Omental fat pad (tissue), 4 donors: ENCODE measurements around the gene IGF2BP2. TPM values are rescaled to one million over a fixed set of nuclear protein-coding genes. Genes with fewer than 3 reads are reported as not detected.
"Not testable (repeated sequence)": the region's sequence is repeated elsewhere in the genome, so short reads cannot be mapped to it uniquely, and the experiment has no call there.

Experiments used
- ATAC-seq: fragments of 150-250 bp; one replicate; pipeline ENCODE4 v1.9.1; 2016; ENCODE audit warnings: mild to moderate bottlenecking, moderate library complexity; ENCODE audit not compliant: low FRiP score
- DNase-seq: peaks from one replicate; pipeline ENCODE4 v3.0.0-alpha.2; 2019; ENCODE audit warnings: low spot score
- CTCF ChIP-seq, 3 donors: fragments of 450-650 bp; IDR thresholded peaks; one replicate each; pipeline ENCODE4 v1.5.1; 2016 to 2017; ENCODE audit warnings: antibody characterized with exemption in 3 of 3, mild to moderate bottlenecking in 3 of 3, moderate library complexity in 2 of 3
- total RNA-seq, 4 donors: library from RNA; depleted of rRNA; stranded (reverse); fragments of >200 nt; gene quantifications; one replicate each; pipeline ENCODE4 v1.1.0, GENCODE V29; 2016

The IGF2BP2 gene
- total RNA-seq, 4 donors from 2014 or later = 7.3 to 48.9 (median 18.7) TPM

DNA sequence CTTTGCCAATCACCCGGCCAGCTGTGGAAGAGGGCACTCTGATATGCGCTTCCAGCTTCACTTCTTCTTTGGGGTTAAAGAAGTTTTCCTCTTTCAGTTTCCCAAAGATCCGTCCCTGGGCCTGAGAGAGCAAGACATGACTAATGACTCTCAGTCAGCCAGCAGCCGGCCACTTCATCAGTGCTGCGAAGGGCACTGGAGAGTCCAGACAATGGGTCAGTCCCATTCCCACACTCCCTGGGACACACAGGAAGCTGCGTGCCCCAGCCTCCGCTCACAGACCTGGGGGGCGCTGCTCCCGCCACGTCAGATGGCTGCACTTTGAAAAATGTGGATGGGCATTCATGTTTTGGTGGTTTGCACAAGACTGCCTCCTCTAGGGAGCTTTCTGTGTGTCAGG lies 175.4 kb downstream of the IGF2BP2 start:
- no peak for DNase-seq
- TF ChIP-seq CTCF (IDR thresholded peaks at IDR 0.05) = no peak
- ATAC-seq = no peak

- ATAC-seq = no peak
- DNase-seq = no peak
- TF ChIP-seq CTCF (IDR thresholded peaks at IDR 0.05) = no peak
These were observed 176.4 kb downstream of the IGF2BP2 start for GRCh38 chr3:185648396-185648795.

GRCh38 chr3:185647880-185648210 lies 177.0 kb downstream of the IGF2BP2 start:
- DNase-seq = no peak

DNA sequence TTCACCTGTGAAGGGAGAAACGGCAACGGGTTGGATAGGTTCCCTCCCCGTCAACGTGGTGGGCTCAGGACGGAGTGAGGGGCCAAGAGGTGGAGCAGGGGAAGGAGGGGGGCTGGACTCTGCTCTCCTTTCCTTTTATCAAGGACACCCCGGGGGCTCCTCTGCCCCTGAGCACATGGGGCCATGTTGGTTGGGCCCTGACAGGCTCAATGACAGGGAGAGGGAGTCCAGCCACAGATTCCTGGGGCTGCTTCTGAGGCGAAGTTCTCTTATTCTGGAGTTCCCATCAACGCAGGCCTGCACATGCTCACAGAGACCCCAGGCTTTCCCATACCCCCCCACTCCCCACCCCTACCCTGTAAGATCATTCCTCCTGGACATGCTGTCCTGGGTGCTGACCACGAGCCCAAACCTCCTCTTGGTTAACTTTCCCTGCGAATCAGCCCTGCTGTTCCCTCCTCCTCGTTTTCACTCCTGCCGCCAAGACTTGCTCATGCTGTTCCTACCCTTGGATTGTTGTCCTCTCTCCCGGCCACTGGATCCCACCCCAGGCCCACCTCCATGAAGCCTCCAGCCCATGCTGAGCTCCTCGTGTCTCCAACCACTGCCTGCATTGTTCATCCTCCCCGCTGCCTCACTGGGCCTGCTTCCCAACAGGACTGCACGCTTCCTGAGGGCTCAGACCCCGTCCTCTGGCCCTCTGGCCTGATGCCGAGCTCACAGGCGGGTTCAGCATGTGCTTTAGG lies 177.5 kb downstream of the IGF2BP2 start:
- DNase-seq (no peak), ATAC-seq (no peak)
- TF ChIP-seq CTCF (IDR thresholded peaks at IDR 0.05) = no peak

More at GRCh38 chr3:185647880-185648210, 177.0 kb downstream of the IGF2BP2 start:
- TF ChIP-seq CTCF (IDR thresholded peaks at IDR 0.05) = no peak
- ATAC-seq = no peak

GRCh38 chr3:185646382-185647133 lies 178.3 kb downstream of the IGF2BP2 start:
- no peak for TF ChIP-seq CTCF (IDR thresholded peaks at IDR 0.05)
- no peak for DNase-seq

GRCh38 chr3:185645596-185646381 lies 179.1 kb downstream of the IGF2BP2 start:
- TF ChIP-seq CTCF (IDR thresholded peaks at IDR 0.05) = no peak
- ATAC-seq (no peak), DNase-seq (no peak)

More at GRCh38 chr3:185646382-185647133, 178.3 kb downstream of the IGF2BP2 start:
- ATAC-seq = no peak

GRCh38 chr3:185645191-185645590 lies 179.7 kb downstream of the IGF2BP2 start:
- ATAC-seq, DNase-seq: not testable (repeated sequence)
